Activated T-helper 1 cell treated with anti-CD3 and anti-CD28 coated beads, Interleukin-12 subunit alpha, Interleukin-12 subunit beta, Interleukin-2, Interleukin-4 antibody, amounts not matched to agents 30 ng/mL and 10 ng/mL and 1 ng/mL, durations not matched to agents 14 hours and 24 hours and 36 hours (primary cell): ENCODE data around the gene EPB42. TPM values are rescaled to one million over a fixed set of nuclear protein-coding genes. Genes with fewer than 3 reads are reported as not detected.
A peak's percentile ranks its signal among the peaks of the same experiment; 100 is the strongest.
"Not testable (repeated sequence)": the region's sequence is repeated elsewhere in the genome, so short reads cannot be mapped to it uniquely, and the experiment has no call there.

Source experiments
- DNase-seq: peaks from one replicate; pipeline ENCODE4 v3.0.0; 2021; ENCODE audit warnings: low spot score
- H3K27ac Mint-ChIP-seq: one replicate; pipeline ENCODE4 v1.8.0; 2021; ENCODE audit warnings: mild to moderate bottlenecking, mixed read lengths
- H3K27me3 Mint-ChIP-seq: one replicate; pipeline ENCODE4 v1.8.0; 2022; ENCODE audit warnings: mild to moderate bottlenecking, moderate library complexity, mixed read lengths; ENCODE audit not compliant: insufficient read depth
- H3K36me3 Mint-ChIP-seq: one replicate; pipeline ENCODE4 v1.8.0; 2021; ENCODE audit warnings: low read depth, mixed read lengths
- H3K4me1 Mint-ChIP-seq: one replicate; pipeline ENCODE4 v1.8.0; 2021; ENCODE audit warnings: low read depth, mixed read lengths
- H3K4me3 Mint-ChIP-seq: one replicate; pipeline ENCODE4 v1.8.0; 2021; ENCODE audit warnings: mild to moderate bottlenecking, moderate library complexity, mixed read lengths
- H3K9me3 Mint-ChIP-seq: one replicate; pipeline ENCODE4 v1.8.0; 2021; ENCODE audit warnings: mixed read lengths
- intact Hi-C: fragments of 100-400 bp; cut with micrococcal nuclease; formaldehyde crosslinking; loops from one replicate; pipeline ENCODE4 v1.15.1; 2024
- total RNA-seq: library from RNA; stranded (reverse); gene quantifications from 2 replicates; pipeline ENCODE4 v1.2.3, GENCODE V29; 2022

The EPB42 gene
- total RNA-seq, 1 donor from 2014 or later = not detected

GRCh38 chr15:43235536-43235935 is 14.7 kb upstream of the EPB42 start:
- intact Hi-C loops = no loop called here

GRCh38 chr15:43232289-43232874 is 11.6 kb upstream of the EPB42 start:
- intact Hi-C loops = no loop called here
- Mint-ChIP-seq H3K36me3 (no peaks in the 10 kb centered on the region), H3K4me3 (no peak overlapping the region), H3K27ac (no peak overlapping the region), H3K9me3 (no peaks in the 10 kb centered on the region), H3K4me1 (no peaks in the 10 kb centered on the region), H3K27me3 (peaks cover 5% of the 10 kb centered on the region)
- DNase-seq = no peak

More at GRCh38 chr15:43235536-43235935, 14.7 kb upstream of the EPB42 start:
- no peak overlapping the region for H3K4me3 Mint-ChIP-seq
- no peaks in the 10 kb centered on the region for H3K36me3 Mint-ChIP-seq
- peaks cover 17% of the 10 kb centered on the region for H3K4me1 Mint-ChIP-seq
- no peak overlapping the region for H3K27ac Mint-ChIP-seq
- H3K9me3 Mint-ChIP-seq = no peaks in the 10 kb centered on the region
- H3K27me3 Mint-ChIP-seq = no peaks in the 10 kb centered on the region
- DNase-seq = no peak

GRCh38 chr15:43230640-43231115 is 9.9 kb upstream of the EPB42 start:
- Mint-ChIP-seq H3K36me3 (no peaks in the 10 kb centered on the region), H3K9me3 (no peaks in the 10 kb centered on the region), H3K4me3 (no peak overlapping the region), H3K27ac (no peak overlapping the region), H3K27me3 (peaks cover 5% of the 10 kb centered on the region), H3K4me1 (peaks cover 4% of the 10 kb centered on the region)
- DNase-seq = no peak
- intact Hi-C loops = no loop called here

- DNase-seq = no peak
- intact Hi-C loops = no loop called here
- H3K4me1 Mint-ChIP-seq = peaks cover 8% of the 10 kb centered on the region
These were observed 9.2 kb upstream of the EPB42 start for GRCh38 chr15:43229977-43230376.

GRCh38 chr15:43226436-43227305 is 5.9 kb upstream of the EPB42 start:
- Mint-ChIP-seq H3K27ac (peak overlapping the region; percentile 24), H3K4me1 (peaks cover 8% of the 10 kb centered on the region), H3K27me3 (peaks cover 14% of the 10 kb centered on the region), H3K9me3 (no peaks in the 10 kb centered on the region), H3K4me3 (no peak overlapping the region), H3K36me3 (no peaks in the 10 kb centered on the region)
- intact Hi-C loops = no loop called here
- DNase-seq = no peak

More at GRCh38 chr15:43229977-43230376, 9.2 kb upstream of the EPB42 start:
- no peak overlapping the region for H3K4me3 Mint-ChIP-seq
- H3K27ac Mint-ChIP-seq = no peak overlapping the region
- H3K9me3 Mint-ChIP-seq = no peaks in the 10 kb centered on the region
- H3K36me3 Mint-ChIP-seq = no peaks in the 10 kb centered on the region
- H3K27me3 Mint-ChIP-seq = peaks cover 8% of the 10 kb centered on the region

- H3K4me1 Mint-ChIP-seq, H3K9me3 Mint-ChIP-seq, DNase-seq, H3K36me3 Mint-ChIP-seq, H3K4me3 Mint-ChIP-seq, H3K27ac Mint-ChIP-seq: not testable (repeated sequence)
- peaks cover 16% of the 10 kb centered on the region for H3K27me3 Mint-ChIP-seq
- intact Hi-C loops = loop anchor here (1.0 kb wide), 3 partner anchors 39 to 59 kb away; no protein-coding TSS in a partner anchor
These were observed 5.1 kb upstream of the EPB42 start for GRCh38 chr15:43225950-43226255.

GRCh38 chr15:43225201-43225949 is 4.6 kb upstream of the EPB42 start:
- Mint-ChIP-seq H3K4me3 (no peak overlapping the region), H3K27me3 (peaks cover 16% of the 10 kb centered on the region), H3K4me1 (peaks cover 8% of the 10 kb centered on the region), H3K27ac (no peak overlapping the region), H3K36me3 (no peaks in the 10 kb centered on the region), H3K9me3 (no peaks in the 10 kb centered on the region)
- intact Hi-C loops = loop anchor here (1.0 kb wide), 3 partner anchors 38 to 60 kb away; no protein-coding TSS in a partner anchor
- peak; percentile 36 for DNase-seq

GRCh38 chr15:43221422-43221821 is 604 bp upstream of the EPB42 start:
- no peak overlapping the region for H3K27ac Mint-ChIP-seq
- H3K27me3 Mint-ChIP-seq = peaks cover 11% of the 10 kb centered on the region
- H3K36me3 Mint-ChIP-seq = no peaks in the 10 kb centered on the region
- DNase-seq = no peak
- H3K4me3 Mint-ChIP-seq = no peak overlapping the region
- peaks cover 5% of the 10 kb centered on the region for H3K9me3 Mint-ChIP-seq
- peaks cover 8% of the 10 kb centered on the region for H3K4me1 Mint-ChIP-seq
- intact Hi-C loops = no loop called here

GRCh38 chr15:43219929-43220928 is 589 bp downstream of the EPB42 start:
- peaks cover 8% of the 10 kb centered on the region for H3K27me3 Mint-ChIP-seq
- H3K4me3 Mint-ChIP-seq = no peak overlapping the region
- H3K4me1 Mint-ChIP-seq = no peaks in the 10 kb centered on the region
- H3K27ac Mint-ChIP-seq = peak overlapping the region; percentile 68
- no peaks in the 10 kb centered on the region for H3K36me3 Mint-ChIP-seq
- intact Hi-C loops = no loop called here
- H3K9me3 Mint-ChIP-seq = peaks cover 5% of the 10 kb centered on the region
- DNase-seq = no peak

GRCh38 chr15:43218908-43219706 is 1.7 kb downstream of the EPB42 start:
- DNase-seq = no peak
- no peak overlapping the region for H3K27ac Mint-ChIP-seq
- H3K9me3 Mint-ChIP-seq = peaks cover 5% of the 10 kb centered on the region
- peaks cover 7% of the 10 kb centered on the region for H3K27me3 Mint-ChIP-seq
- intact Hi-C loops = no loop called here
- no peaks in the 10 kb centered on the region for H3K4me1 Mint-ChIP-seq
- H3K4me3 Mint-ChIP-seq = no peak overlapping the region
- no peaks in the 10 kb centered on the region for H3K36me3 Mint-ChIP-seq

GRCh38 chr15:43215961-43216360 is 4.9 kb downstream of the EPB42 start:
- DNase-seq = no peak
- Mint-ChIP-seq H3K27me3 (no peaks in the 10 kb centered on the region), H3K9me3 (peaks cover 5% of the 10 kb centered on the region), H3K4me3 (no peak overlapping the region), H3K27ac (no peak overlapping the region), H3K4me1 (no peaks in the 10 kb centered on the region), H3K36me3 (no peaks in the 10 kb centered on the region)
- intact Hi-C loops = no loop called here
